ENCODE data around the gene ABHD12. TPM values are rescaled to one million over a fixed set of nuclear protein-coding genes. Genes with fewer than 3 reads are reported as not detected.

Gene ABHD12
- total and polyA plus RNA-seq, 8 donors, result 11.1 to 99.1 (median 44.0) TPM

GRCh38 chr20:25289886-25290597 lies 100.6 kb downstream of the ABHD12 start:
- DNase-seq, result no peak
- H3K9me3 ChIP-seq, result no peaks in the 10 kb centered on the region
- 92 to 95% (median 95%) methylated on average over 24 of the region's 24 CpGs for WGBS, 5 donors
- no peak overlapping the region for H3K27ac ChIP-seq
- no peak for TF ChIP-seq EP300 (IDR thresholded peaks at IDR 0.05)
- TF ChIP-seq, protein P1, sequence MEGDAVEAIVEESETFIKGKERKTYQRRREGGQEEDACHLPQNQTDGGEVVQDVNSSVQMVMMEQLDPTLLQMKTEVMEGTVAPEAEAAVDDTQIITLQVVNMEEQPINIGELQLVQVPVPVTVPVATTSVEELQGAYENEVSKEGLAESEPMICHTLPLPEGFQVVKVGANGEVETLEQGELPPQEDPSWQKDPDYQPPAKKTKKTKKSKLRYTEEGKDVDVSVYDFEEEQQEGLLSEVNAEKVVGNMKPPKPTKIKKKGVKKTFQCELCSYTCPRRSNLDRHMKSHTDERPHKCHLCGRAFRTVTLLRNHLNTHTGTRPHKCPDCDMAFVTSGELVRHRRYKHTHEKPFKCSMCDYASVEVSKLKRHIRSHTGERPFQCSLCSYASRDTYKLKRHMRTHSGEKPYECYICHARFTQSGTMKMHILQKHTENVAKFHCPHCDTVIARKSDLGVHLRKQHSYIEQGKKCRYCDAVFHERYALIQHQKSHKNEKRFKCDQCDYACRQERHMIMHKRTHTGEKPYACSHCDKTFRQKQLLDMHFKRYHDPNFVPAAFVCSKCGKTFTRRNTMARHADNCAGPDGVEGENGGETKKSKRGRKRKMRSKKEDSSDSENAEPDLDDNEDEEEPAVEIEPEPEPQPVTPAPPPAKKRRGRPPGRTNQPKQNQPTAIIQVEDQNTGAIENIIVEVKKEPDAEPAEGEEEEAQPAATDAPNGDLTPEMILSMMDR (IDR thresholded peaks at IDR 0.05), result no peak
- no peak overlapping the region for H3K4me3 ChIP-seq
- intact Hi-C loops (cut with DNase I; ENCODE audit: low total_unique reads), result no loop called here
- H3K36me3 ChIP-seq, result peaks cover 56 to 95% (median 85%) of the 10 kb centered on the region in 4 donors
- peaks cover 0 to 10% (median 9%) of the 10 kb centered on the region in 4 donors for H3K4me1 ChIP-seq
- H3K27me3 ChIP-seq, result no peaks in the 10 kb centered on the region

GRCh38 chr20:25288291-25289181 lies 102.1 kb downstream of the ABHD12 start:
- WGBS, 5 donors, result 90 to 94% (median 92%) methylated on average over 17 to 22 of the region's 22 CpGs
- H3K4me1 ChIP-seq, result no peaks in the 10 kb centered on the region
- H3K4me3 ChIP-seq, result no peak overlapping the region
- intact Hi-C loops (cut with DNase I; ENCODE audit: low total_unique reads), result no loop called here
- TF ChIP-seq POLR2A (IDR thresholded peaks at IDR 0.05), result no peak
- no peak for TF ChIP-seq EP300 (IDR thresholded peaks at IDR 0.05)
- no peak for TF ChIP-seq POLR2AphosphoS5 (IDR thresholded peaks at IDR 0.05)
- TF ChIP-seq, protein P1 (IDR thresholded peaks at IDR 0.05), result no peak
- no peak for DNase-seq
- H3K9me3 ChIP-seq, result no peaks in the 10 kb centered on the region
- peak overlapping the region in 1 of 5 donors; percentile 4 for H3K27ac ChIP-seq
- H3K27me3 ChIP-seq, result no peaks in the 10 kb centered on the region
- peaks cover 66 to 100% (median 96%) of the 10 kb centered on the region in 4 donors for H3K36me3 ChIP-seq

- Histone ChIP-seq H3K4me3 (no peak overlapping the region), H3K9me3 (no peaks in the 10 kb centered on the region), H3K27me3 (no peaks in the 10 kb centered on the region), H3K4me1 (no peaks in the 10 kb centered on the region), H3K27ac (no peak overlapping the region), H3K36me3 (peaks cover 71 to 100% (median 100%) of the 10 kb centered on the region in 4 donors)
- intact Hi-C loops (cut with DNase I; ENCODE audit: low total_unique reads), result no loop called here
- 94 to 96% (median 95%) methylated on average over 16 of the region's 16 CpGs for WGBS, 5 donors
- TF ChIP-seq POLR2AphosphoS5 (IDR thresholded peaks at IDR 0.05) (no peak), EP300 (IDR thresholded peaks at IDR 0.05) (no peak), POLR2A (IDR thresholded peaks at IDR 0.05) (no peak)
- TF ChIP-seq, protein P1 (IDR thresholded peaks at IDR 0.05), result no peak
- no peak for DNase-seq
Observed at GRCh38 chr20:25287631-25288290, 102.9 kb downstream of the ABHD12 start.

DNA sequence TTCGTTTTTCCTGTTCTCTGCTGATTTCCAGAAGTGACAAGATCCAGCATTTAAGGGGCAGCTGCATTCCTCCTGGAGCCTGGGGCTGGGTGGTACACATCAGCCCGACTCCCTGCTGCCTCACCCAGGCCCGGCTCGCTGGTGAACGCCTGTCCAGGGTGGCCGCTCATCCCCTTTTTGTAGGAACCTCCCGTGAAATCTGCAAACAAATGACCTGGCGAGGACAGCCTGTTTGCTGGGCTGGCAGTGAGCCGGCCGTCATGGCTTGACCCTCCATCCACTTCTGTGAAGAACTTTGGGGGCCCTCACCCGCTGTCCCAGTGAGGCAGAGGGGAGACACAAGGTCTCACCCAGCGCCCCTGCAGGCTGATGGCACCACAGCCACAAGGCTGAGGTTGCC lies 103.7 kb downstream of the ABHD12 start:
- intact Hi-C loops (cut with DNase I; ENCODE audit: low total_unique reads), result no loop called here
- WGBS, 5 donors, result 89 to 94% (median 91%) methylated on average over 12 of the region's 12 CpGs
- Histone ChIP-seq H3K9me3 (no peaks in the 10 kb centered on the region), H3K4me1 (no peaks in the 10 kb centered on the region), H3K27ac (no peak overlapping the region), H3K36me3 (peaks cover 77 to 100% (median 100%) of the 10 kb centered on the region in 4 donors), H3K27me3 (no peaks in the 10 kb centered on the region), H3K4me3 (no peak overlapping the region)
- no peak for TF ChIP-seq POLR2A (IDR thresholded peaks at IDR 0.05)
- TF ChIP-seq EP300 (IDR thresholded peaks at IDR 0.05), result no peak
- TF ChIP-seq POLR2AphosphoS5 (IDR thresholded peaks at IDR 0.05), result no peak
- TF ChIP-seq, protein P1 (IDR thresholded peaks at IDR 0.05), result no peak
- DNase-seq, result no peak

Data from stomach (tissue), 9 donors.